ENCODE data around the gene CEP112.
"Not testable (repeated sequence)": the region's sequence is repeated elsewhere in the genome, so short reads cannot be mapped to it uniquely, and the experiment has no call there.

The CEP112 gene

GRCh38 chr17:66210208-66210574 is 18.3 kb upstream of the CEP112 start:
- no peak for DNase-seq

GRCh38 chr17:66207936-66208335 is 16.0 kb upstream of the CEP112 start:
- no peak for DNase-seq

- DNase-seq: no peak
Measured at GRCh38 chr17:66203274-66204015, 11.5 kb upstream of the CEP112 start.

GRCh38 chr17:66200685-66201092 is 8.8 kb upstream of the CEP112 start:
- peak; percentile 73 for DNase-seq

- no peak for DNase-seq
Measured at GRCh38 chr17:66198242-66198641, 6.3 kb upstream of the CEP112 start.

- DNase-seq: no peak
Measured at GRCh38 chr17:66192378-66192687, 400 bp upstream of the CEP112 start.

GRCh38 chr17:66190738-66191592 is 968 bp downstream of the CEP112 start:
- no peak for DNase-seq

GRCh38 chr17:66187718-66188117 is 4.2 kb downstream of the CEP112 start:
- DNase-seq: no peak

- no peak for DNase-seq
Measured at GRCh38 chr17:66185862-66186261, 6.1 kb downstream of the CEP112 start.

- DNase-seq: no peak
Measured at GRCh38 chr17:66184392-66184791, 7.5 kb downstream of the CEP112 start.

- no peak for DNase-seq
Measured at GRCh38 chr17:66183529-66183928, 8.4 kb downstream of the CEP112 start.

GRCh38 chr17:66178642-66179041 is 13.3 kb downstream of the CEP112 start:
- no peak for DNase-seq

- no peak for DNase-seq
Measured at GRCh38 chr17:66177048-66177447, 14.9 kb downstream of the CEP112 start.

- no peak for DNase-seq
Measured at GRCh38 chr17:66175892-66176291, 16.0 kb downstream of the CEP112 start.

- DNase-seq: no peak
Measured at GRCh38 chr17:66172691-66173223, 19.2 kb downstream of the CEP112 start.

GRCh38 chr17:66172144-66172543 is 19.8 kb downstream of the CEP112 start:
- DNase-seq: no peak

GRCh38 chr17:66171692-66172091 is 20.2 kb downstream of the CEP112 start:
- no peak for DNase-seq

GRCh38 chr17:66171172-66171571 is 20.8 kb downstream of the CEP112 start:
- no peak for DNase-seq

- no peak for DNase-seq
Measured at GRCh38 chr17:66169839-66170238, 22.1 kb downstream of the CEP112 start.

- no peak for DNase-seq
Measured at GRCh38 chr17:66167189-66167815, 24.6 kb downstream of the CEP112 start.

GRCh38 chr17:66165537-66166123 is 26.3 kb downstream of the CEP112 start:
- peak; percentile 42 for DNase-seq

- DNase-seq: not testable (repeated sequence)
Measured at GRCh38 chr17:66155055-66155454, 36.9 kb downstream of the CEP112 start.

- no peak for DNase-seq
Measured at GRCh38 chr17:66152756-66153155, 39.2 kb downstream of the CEP112 start.

Measured in activated CD4-positive, alpha-beta T cell treated with anti-CD3 and anti-CD28 coated beads, Interleukin-10, Interleukin-2, amounts not matched to agents 100 ng/mL and 50 ng/mL, durations not matched to agents 16 hours and 8 hours (primary cell).